ENCODE results near the gene PSMB2. TPM values are rescaled to one million over a fixed set of nuclear protein-coding genes. Genes with fewer than 3 reads are reported as not detected.

The PSMB2 gene
- total and polyA plus RNA-seq, 2 of the 8 experiments (the other 6 are each of a cell fraction or from before 2014, with no cell fraction given), result 91.4 to 101 TPM

DNA sequence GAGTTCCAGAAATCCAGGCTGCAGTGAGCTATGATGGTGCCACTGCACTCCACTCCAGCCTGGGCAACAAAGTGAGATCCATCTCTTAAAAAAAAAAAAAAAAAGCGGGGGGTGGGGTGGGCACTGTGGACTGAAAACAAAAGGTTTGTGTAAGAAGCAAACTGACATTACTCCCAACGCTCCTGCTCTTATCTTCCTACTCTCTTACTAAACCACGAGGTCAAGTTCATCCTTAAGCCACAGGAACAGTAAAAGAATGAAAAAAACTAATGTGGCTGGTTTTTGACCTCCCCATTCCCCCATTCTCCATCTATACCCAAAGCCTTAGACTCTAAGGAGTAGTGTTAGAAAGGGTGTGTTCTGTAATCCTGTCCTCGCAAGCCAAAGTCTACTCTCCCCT, 37.4 kb downstream of the PSMB2 start (continued):
- TF ChIP-seq, protein P1, sequence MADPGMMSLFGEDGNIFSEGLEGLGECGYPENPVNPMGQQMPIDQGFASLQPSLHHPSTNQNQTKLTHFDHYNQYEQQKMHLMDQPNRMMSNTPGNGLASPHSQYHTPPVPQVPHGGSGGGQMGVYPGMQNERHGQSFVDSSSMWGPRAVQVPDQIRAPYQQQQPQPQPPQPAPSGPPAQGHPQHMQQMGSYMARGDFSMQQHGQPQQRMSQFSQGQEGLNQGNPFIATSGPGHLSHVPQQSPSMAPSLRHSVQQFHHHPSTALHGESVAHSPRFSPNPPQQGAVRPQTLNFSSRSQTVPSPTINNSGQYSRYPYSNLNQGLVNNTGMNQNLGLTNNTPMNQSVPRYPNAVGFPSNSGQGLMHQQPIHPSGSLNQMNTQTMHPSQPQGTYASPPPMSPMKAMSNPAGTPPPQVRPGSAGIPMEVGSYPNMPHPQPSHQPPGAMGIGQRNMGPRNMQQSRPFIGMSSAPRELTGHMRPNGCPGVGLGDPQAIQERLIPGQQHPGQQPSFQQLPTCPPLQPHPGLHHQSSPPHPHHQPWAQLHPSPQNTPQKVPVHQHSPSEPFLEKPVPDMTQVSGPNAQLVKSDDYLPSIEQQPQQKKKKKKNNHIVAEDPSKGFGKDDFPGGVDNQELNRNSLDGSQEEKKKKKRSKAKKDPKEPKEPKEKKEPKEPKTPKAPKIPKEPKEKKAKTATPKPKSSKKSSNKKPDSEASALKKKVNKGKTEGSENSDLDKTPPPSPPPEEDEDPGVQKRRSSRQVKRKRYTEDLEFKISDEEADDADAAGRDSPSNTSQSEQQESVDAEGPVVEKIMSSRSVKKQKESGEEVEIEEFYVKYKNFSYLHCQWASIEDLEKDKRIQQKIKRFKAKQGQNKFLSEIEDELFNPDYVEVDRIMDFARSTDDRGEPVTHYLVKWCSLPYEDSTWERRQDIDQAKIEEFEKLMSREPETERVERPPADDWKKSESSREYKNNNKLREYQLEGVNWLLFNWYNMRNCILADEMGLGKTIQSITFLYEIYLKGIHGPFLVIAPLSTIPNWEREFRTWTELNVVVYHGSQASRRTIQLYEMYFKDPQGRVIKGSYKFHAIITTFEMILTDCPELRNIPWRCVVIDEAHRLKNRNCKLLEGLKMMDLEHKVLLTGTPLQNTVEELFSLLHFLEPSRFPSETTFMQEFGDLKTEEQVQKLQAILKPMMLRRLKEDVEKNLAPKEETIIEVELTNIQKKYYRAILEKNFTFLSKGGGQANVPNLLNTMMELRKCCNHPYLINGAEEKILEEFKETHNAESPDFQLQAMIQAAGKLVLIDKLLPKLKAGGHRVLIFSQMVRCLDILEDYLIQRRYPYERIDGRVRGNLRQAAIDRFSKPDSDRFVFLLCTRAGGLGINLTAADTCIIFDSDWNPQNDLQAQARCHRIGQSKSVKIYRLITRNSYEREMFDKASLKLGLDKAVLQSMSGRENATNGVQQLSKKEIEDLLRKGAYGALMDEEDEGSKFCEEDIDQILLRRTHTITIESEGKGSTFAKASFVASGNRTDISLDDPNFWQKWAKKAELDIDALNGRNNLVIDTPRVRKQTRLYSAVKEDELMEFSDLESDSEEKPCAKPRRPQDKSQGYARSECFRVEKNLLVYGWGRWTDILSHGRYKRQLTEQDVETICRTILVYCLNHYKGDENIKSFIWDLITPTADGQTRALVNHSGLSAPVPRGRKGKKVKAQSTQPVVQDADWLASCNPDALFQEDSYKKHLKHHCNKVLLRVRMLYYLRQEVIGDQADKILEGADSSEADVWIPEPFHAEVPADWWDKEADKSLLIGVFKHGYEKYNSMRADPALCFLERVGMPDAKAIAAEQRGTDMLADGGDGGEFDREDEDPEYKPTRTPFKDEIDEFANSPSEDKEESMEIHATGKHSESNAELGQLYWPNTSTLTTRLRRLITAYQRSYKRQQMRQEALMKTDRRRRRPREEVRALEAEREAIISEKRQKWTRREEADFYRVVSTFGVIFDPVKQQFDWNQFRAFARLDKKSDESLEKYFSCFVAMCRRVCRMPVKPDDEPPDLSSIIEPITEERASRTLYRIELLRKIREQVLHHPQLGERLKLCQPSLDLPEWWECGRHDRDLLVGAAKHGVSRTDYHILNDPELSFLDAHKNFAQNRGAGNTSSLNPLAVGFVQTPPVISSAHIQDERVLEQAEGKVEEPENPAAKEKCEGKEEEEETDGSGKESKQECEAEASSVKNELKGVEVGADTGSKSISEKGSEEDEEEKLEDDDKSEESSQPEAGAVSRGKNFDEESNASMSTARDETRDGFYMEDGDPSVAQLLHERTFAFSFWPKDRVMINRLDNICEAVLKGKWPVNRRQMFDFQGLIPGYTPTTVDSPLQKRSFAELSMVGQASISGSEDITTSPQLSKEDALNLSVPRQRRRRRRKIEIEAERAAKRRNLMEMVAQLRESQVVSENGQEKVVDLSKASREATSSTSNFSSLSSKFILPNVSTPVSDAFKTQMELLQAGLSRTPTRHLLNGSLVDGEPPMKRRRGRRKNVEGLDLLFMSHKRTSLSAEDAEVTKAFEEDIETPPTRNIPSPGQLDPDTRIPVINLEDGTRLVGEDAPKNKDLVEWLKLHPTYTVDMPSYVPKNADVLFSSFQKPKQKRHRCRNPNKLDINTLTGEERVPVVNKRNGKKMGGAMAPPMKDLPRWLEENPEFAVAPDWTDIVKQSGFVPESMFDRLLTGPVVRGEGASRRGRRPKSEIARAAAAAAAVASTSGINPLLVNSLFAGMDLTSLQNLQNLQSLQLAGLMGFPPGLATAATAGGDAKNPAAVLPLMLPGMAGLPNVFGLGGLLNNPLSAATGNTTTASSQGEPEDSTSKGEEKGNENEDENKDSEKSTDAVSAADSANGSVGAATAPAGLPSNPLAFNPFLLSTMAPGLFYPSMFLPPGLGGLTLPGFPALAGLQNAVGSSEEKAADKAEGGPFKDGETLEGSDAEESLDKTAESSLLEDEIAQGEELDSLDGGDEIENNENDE (IDR thresholded peaks at IDR 0.05; ENCODE audit: insufficient replicate concordance, low read length), result no peak

All from H1 (cell line).